Measurements from ENCODE around the gene LRRC26.

LRRC26 gene

DNA sequence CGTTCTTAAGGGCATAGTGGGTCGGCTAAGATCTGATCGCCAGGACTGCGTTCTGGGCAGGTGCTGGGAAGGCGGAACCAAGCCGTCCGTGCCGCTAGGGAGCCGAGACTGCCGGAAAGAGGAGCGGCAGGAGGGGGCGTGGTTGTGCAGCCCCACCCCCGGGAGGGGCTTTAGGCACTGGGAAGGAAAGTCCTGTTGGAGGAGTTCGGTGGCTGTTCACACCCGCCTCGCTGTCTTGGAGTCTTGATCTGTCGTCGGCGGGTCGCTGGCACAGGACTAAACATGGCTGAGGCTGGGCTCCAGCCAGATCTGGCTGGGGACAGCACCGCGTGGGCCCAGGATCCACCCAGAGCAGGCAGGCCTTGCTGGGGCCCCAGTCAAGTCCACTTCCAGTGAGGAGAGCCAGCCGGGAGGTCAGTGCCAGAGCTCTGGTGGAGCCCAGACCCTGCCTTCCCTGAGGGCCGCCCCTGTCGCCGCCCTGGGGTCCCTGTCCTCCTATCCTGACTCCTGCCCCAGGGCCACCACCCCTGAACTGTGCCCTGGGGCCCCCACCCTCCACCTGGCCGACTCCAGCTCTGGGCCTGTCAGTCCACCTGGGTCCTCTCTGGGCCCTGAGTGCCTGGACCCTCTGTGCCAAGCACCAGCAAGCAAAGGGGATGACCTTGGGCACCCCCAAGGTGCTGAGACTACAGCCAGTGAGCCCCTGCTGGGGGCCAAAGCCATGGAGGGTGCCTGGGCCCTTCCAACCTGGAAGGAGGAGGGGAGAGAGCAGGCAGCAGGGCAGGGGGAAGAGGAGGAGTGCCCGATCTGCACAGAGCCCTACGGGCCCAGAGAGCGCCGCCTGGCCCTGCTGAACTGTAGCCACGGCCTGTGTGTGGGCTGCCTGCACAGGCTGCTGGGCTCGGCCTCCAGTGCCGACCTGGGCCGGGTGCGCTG lies 47.7 kb upstream of the LRRC26 start:
- TF ChIP-seq POLR2AphosphoS5 (IDR thresholded peaks at IDR 0.05; ENCODE audit: low read depth) = no peak
- TF ChIP-seq, protein P1, sequence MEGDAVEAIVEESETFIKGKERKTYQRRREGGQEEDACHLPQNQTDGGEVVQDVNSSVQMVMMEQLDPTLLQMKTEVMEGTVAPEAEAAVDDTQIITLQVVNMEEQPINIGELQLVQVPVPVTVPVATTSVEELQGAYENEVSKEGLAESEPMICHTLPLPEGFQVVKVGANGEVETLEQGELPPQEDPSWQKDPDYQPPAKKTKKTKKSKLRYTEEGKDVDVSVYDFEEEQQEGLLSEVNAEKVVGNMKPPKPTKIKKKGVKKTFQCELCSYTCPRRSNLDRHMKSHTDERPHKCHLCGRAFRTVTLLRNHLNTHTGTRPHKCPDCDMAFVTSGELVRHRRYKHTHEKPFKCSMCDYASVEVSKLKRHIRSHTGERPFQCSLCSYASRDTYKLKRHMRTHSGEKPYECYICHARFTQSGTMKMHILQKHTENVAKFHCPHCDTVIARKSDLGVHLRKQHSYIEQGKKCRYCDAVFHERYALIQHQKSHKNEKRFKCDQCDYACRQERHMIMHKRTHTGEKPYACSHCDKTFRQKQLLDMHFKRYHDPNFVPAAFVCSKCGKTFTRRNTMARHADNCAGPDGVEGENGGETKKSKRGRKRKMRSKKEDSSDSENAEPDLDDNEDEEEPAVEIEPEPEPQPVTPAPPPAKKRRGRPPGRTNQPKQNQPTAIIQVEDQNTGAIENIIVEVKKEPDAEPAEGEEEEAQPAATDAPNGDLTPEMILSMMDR (IDR thresholded peaks at IDR 0.05; ENCODE audit: insufficient read depth, low read length) = no peak
- TF ChIP-seq SPI1 (IDR thresholded peaks at IDR 0.05; ENCODE audit: borderline replicate concordance, low read depth) = no peak
- TF ChIP-seq, protein P2, sequence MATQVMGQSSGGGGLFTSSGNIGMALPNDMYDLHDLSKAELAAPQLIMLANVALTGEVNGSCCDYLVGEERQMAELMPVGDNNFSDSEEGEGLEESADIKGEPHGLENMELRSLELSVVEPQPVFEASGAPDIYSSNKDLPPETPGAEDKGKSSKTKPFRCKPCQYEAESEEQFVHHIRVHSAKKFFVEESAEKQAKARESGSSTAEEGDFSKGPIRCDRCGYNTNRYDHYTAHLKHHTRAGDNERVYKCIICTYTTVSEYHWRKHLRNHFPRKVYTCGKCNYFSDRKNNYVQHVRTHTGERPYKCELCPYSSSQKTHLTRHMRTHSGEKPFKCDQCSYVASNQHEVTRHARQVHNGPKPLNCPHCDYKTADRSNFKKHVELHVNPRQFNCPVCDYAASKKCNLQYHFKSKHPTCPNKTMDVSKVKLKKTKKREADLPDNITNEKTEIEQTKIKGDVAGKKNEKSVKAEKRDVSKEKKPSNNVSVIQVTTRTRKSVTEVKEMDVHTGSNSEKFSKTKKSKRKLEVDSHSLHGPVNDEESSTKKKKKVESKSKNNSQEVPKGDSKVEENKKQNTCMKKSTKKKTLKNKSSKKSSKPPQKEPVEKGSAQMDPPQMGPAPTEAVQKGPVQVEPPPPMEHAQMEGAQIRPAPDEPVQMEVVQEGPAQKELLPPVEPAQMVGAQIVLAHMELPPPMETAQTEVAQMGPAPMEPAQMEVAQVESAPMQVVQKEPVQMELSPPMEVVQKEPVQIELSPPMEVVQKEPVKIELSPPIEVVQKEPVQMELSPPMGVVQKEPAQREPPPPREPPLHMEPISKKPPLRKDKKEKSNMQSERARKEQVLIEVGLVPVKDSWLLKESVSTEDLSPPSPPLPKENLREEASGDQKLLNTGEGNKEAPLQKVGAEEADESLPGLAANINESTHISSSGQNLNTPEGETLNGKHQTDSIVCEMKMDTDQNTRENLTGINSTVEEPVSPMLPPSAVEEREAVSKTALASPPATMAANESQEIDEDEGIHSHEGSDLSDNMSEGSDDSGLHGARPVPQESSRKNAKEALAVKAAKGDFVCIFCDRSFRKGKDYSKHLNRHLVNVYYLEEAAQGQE (IDR thresholded peaks at IDR 0.05; ENCODE audit: insufficient replicate concordance, low read depth) = no peak
- no peak for TF ChIP-seq GABPA (IDR thresholded peaks at IDR 0.05; ENCODE audit: low read depth)
- no peak overlapping the region for H3K27ac ChIP-seq (replicated peaks)
- H3K4me3 ChIP-seq (replicated peaks; ENCODE audit: insufficient read depth, low read length) = no peak overlapping the region
- no peaks in the 10 kb centered on the region for H3K27me3 ChIP-seq (ENCODE audit: insufficient read depth, poor library complexity, severe bottlenecking)
- DNase-seq (ENCODE audit: low read depth in 1 of 2, low spot score in 1 of 2) = no peak

DNA sequence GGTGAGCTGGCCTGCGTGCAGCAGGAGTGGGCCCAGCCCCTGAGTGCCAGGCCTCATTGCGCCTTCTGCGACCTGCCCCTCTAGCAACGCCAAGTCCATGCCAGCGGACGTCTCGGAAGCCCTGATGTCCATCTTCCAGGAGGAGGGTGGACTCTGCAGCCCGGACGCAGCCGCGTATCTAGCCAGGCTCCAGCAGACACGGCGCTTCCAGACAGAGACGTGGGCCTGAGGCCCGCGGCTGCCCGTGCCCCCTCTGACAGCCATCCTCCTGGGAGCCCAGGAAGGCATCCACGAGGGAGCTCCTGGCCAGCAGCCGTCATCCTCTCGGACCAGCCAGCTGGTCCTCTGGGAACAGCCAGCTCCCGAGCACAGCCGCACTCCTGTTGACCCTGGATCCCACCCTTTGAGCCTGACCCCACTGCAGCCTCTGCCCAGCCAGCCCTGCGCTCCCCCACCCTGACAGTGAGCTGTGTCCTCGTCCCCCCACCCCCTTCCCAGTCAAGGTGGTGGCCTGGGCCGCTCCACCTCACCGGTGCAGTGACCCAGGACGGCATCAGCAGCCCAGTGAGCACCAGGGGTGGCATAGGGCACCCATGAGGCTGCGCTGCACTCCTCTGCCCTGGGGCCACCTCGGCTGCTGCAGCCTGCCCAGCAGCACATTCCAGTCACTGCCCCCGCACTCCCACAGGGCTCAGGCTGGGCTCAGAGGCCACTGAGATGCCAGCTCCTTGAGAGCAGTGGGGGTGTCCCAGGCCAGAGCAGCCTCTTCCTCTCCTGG lies 46.5 kb upstream of the LRRC26 start:
- TF ChIP-seq SPI1 (IDR thresholded peaks at IDR 0.05; ENCODE audit: borderline replicate concordance, low read depth) (no peak), POLR2AphosphoS5 (IDR thresholded peaks at IDR 0.05; ENCODE audit: low read depth) (no peak)
- TF ChIP-seq, protein P2 (IDR thresholded peaks at IDR 0.05; ENCODE audit: insufficient replicate concordance, low read depth) = no peak
- DNase-seq (ENCODE audit: low read depth in 1 of 2, low spot score in 1 of 2) = no peak
- H3K27ac ChIP-seq (replicated peaks) = no peak overlapping the region

DNA sequence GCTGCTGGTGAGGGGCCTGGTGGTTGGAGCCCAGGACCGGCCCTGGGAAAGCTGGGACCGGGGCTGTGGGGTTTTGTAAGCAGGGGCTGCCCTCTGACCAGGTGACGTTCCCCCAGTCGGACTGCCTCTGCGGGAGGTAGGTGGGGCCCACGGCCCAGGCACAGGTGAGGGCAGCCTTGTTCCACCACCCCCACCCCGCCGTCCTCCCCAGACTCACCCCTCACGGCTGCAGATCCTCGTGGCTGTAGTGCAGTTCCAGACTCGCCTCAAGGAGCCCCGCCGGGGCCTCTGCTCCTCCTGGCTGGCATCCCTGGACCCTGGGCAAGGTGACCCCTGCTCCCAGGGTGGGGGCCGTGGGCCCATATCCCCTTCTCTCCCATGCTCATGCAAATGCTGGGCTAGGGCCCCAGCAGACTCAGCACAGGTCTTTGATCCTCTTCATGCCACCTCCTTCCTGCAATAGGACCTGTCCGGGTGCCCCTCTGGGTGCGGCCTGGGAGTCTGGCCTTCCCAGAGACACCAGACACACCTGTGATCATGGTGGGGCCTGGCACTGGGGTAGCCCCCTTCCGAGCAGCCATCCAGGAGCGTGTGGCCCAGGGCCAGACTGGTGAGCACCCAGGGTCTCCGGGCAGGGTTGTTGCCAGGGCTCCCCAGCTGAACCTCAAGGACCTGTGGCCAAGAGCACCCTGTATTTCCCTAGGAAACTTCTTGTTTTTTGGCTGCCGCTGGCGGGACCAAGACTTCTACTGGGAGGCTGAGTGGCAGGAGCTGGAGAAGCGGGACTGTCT lies 45.5 kb upstream of the LRRC26 start:
- H3K27ac ChIP-seq (replicated peaks) = no peak overlapping the region
- no peak overlapping the region for H3K4me3 ChIP-seq (replicated peaks; ENCODE audit: insufficient read depth, low read length)
- H3K27me3 ChIP-seq (ENCODE audit: insufficient read depth, poor library complexity, severe bottlenecking) = no peaks in the 10 kb centered on the region
- DNase-seq (ENCODE audit: low read depth in 1 of 2, low spot score in 1 of 2) = no peak
- TF ChIP-seq GABPA (IDR thresholded peaks at IDR 0.05; ENCODE audit: low read depth) (no peak), SPI1 (IDR thresholded peaks at IDR 0.05; ENCODE audit: borderline replicate concordance, low read depth) (no peak), POLR2AphosphoS5 (IDR thresholded peaks at IDR 0.05; ENCODE audit: low read depth) (no peak)
- TF ChIP-seq, protein P1 (IDR thresholded peaks at IDR 0.05; ENCODE audit: insufficient read depth, low read length) = no peak
- TF ChIP-seq, protein P2 (IDR thresholded peaks at IDR 0.05; ENCODE audit: insufficient replicate concordance, low read depth) = no peak

More for the DNA sequence above, 46.5 kb upstream of the LRRC26 start:
- no peaks in the 10 kb centered on the region for H3K27me3 ChIP-seq (ENCODE audit: insufficient read depth, poor library complexity, severe bottlenecking)
- no peak overlapping the region for H3K4me3 ChIP-seq (replicated peaks; ENCODE audit: insufficient read depth, low read length)

Measured in HL-60 (cell line).